Adipose tissue (tissue), 3 donors: ENCODE data around the gene FER1L5. TPM values are rescaled to one million over a fixed set of nuclear protein-coding genes. Genes with fewer than 3 reads are reported as not detected.

Source experiments
- H3K27ac ChIP-seq: one replicate; pipeline ENCODE4 v1.5.1; 2013; ENCODE audit warnings: low read depth, low read length
- whole genome bisulfite sequencing, 3 donors: extraction: QIAGEN DNeasy Blood & Tissue Kit; methylation state at CpG; one replicate each; pipeline ENCODE4 v1.1.7; 2013; 5-methylcytosine and 5-hydroxymethylcytosine counted together
- polyA plus RNA-seq, 3 donors: library from polyadenylated mRNA; stranded (reverse); fragments of 200-250 nt; gene quantifications; one replicate each; pipeline ENCODE4 v1.2.3, GENCODE V29; 2013
- donor health status: healthy with polysubstance abuse.
- donor health status: Bipolar disorder and iron deficiency.
- donor health status: healthy.

FER1L5 gene
- polyA plus RNA-seq: under 1 TPM in 1 of 3 donors, not detected in 2; 0.49 TPM

DNA sequence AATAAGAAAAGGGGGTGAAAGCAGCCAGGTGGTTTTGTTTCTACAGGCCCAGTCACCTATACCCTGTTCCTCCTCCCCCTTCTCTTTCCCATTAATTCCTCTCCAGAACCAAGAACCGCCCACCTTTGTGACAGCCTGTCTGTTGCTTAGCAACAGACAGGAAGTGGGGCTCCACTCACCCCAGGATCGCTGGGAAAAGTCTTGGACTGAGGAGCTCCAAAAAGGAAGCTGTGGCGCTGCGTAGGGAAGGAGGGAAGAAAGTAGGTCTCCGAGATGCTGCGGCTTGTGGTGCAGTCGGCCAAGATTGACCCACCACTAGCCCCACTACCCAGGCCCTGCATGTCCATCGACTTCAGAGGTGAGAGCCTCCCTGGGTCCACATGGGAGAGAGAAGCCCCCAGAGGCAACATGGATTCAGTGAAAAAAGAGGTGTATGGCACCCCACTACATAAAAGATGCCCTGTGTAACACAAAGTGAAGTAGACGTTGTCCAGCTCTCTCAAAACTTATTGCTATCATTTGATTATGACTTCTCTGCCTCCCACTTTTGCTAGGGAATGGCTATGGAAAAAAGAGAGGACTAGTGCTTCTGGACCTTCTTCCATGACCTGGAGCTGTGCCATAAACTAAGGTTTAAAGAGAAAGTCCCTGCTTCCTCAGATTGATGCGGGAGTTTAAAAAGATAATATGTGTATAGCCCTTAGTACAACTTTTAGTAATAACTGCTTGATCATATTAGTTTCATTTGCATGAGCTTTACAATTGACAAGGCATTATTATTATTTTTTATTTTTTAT, at the start of gene FER1L5:
Gene FER1L5 (plus strand): TSS at position 201 of the 797 bp plus-strand sequence. CDS start 73 bp downstream, at position 274.
- WGBS, 3 donors: 38 to 46% (median 41%) methylated on average over 10 of the region's 10 CpGs
- no peak within 1 kb of the TSS for H3K27ac ChIP-seq

DNA sequence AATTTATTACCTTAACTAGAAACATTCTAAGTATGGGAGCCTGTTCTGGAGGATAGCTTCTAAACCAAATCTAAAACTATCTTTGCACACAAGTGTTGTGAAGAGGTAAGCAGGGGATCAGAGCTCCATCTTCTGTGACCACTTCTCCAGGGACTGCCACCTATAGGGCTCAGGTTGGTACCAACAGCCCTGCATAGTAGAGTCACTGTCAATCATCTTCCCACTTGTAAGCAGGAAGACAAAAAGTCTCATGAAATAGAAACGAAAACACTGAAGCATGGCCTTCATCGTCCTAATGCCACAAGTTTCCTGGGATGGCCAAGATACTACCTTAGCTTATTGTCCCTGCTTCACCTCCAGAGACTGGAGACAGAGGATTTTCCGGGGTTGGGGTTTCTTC, 48.3 kb upstream of the FER1L5 start:
- WGBS, 3 donors: 59 to 83% (median 67%) methylated on average over 3 of the region's 3 CpGs
- H3K27ac ChIP-seq: no peak overlapping the region

DNA sequence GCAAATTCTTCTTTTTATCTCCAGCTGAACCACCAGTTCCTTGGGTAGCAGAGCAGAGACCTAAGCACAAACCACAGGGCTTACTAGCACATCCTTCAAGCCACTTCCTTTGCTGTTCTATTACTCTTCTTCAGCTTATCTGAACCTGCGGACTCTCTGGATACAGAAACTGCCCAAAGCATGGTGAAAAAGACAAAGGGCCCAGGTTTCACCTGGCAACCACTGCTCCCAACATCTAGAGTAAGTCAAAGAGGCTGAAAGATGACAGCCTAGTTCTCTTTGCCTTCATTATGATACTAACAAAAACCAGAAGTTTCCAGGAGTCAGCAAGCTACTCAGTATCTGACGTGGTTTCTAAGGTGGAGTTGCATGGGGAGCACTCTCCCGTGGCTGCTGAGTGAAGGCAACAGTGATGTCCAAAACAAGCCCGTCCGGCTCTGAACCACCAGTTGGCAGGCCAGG, 47.8 kb upstream of the FER1L5 start:
- no peak overlapping the region for H3K27ac ChIP-seq
- WGBS, 3 donors: 77 to 92% (median 82%) methylated on average over 5 of the region's 5 CpGs

DNA sequence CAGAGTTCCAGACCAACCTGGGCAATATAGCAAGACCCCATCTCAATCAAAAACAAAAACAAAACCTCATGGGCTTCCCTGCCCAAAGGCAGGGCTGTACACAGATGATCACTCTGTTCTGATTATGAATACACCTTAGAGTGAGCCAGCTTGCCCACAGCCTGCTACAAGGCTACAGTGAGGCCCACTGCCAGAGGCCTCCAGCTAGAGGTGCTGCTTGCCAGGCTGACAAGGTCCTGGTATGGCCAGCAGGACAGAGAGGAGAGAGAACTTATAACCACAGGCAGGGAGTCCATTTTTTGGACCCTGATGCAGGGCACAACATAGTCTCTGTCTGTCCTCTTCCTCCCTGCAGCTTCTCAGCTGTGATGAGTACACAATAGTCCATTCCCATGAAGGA, 46.0 kb upstream of the FER1L5 start:
- H3K27ac ChIP-seq: no peak overlapping the region

DNA sequence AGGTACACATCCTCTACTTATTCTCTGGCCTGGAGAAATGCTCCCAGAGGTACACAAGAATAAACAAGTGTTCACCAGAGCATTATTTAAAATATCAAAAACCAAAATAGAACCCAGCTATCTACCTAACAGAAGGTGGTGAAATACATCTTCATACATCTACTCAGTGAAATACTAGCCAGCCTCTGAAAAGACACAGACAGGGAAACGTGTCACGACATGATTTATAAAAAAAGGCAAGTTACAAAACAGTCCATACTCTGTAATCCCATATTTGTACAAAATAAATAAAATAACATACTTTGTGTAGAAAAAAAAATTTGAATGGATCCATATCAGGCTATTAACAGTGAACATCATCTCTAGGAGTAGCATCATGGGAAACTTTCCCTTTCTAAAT, 42.6 kb upstream of the FER1L5 start:
- H3K27ac ChIP-seq: no peak overlapping the region
- 83 to 87% (median 85%) methylated on average over 2 of the region's 2 CpGs for WGBS, 3 donors

DNA sequence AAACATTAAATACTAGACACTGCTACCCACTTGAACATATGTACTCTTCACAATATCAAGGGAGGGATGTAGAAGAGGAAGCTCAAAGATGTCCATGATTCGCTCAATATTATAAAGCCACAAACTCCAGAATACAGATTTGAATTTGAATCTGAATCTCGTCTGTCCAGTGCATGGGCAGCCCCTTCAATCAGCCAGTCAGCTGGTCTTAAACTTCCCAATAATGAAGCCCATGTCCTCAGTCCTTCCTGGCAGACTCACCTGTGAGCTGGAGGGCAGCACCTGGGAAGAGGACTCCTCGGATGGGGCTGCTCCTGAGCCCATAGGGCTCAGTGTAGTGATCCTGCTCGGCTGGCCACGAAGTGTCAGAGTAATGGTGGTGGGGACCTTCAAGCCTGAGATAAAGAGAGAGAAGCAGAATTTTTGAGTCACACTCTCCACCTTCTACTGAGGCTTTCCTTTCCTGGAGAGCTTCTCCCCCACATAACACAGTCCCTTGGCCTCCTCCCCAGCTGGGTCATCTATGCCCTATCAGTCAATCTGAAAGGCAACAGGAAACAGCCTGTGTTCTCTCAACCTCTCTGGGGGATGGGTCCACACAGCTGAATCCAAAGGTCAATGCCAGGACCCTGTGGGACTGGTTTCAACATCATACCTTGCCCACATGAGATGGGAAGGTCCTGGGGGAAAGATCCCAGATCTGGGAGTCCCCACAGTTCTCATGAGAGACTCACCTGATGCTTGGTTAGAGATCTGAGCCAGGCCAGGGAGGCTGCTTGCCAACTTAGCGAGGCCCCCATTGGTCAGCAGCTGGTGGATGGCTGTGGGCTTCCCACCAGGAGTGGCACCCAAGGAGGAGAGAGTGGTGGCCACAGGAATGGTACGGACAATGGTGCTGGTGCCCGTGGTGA, 40.9 kb upstream of the FER1L5 start:
- WGBS, 3 donors: 56 to 92% (median 91%) methylated on average over 8 of the region's 8 CpGs
- no peak overlapping the region for H3K27ac ChIP-seq

DNA sequence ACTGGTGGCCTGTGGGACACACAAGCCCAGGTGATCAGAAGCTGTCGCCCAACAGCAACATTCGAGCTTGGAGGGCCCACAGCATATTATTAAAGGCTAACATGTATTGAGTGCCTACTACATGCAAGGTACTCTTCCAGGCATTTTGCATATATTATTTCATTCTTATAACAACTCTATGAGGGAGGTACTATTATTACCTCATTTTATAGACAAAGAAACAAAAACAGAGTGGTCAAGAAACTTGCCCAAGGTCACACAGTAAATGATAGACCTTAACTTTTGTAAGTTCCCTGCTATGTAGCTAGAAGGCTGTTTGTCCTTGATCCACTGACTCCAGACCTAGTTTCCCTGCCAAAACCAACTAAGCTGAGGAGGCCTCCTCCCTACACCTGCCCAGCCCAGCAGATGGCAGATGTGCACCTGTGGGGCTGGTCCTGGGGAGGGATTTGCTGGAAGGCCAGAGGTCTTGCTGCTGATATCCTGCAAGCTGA, 40.2 kb upstream of the FER1L5 start:
- WGBS, 3 donors: 58 to 100% (median 99%) methylated on average over 2 of the region's 2 CpGs
- no peak overlapping the region for H3K27ac ChIP-seq

DNA sequence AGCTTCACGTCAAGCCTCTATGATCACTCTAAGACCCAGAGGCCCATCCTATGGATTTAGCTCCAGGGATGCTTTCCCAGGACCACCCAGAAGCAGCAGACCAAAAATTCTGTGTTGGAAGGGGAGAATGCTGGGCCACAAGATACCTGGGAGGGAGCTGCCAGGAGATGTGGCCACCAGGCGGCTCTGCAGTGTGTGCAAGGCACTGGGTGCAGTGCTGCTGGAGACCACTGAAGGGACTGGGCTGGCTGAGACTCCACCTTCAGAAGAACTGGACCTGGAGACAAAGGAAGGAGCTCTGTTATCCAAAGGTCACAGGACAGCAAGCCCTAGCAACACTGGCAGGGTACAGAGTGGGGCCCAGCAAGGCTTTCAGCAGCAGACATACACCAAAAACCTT, 38.5 kb upstream of the FER1L5 start:
- H3K27ac ChIP-seq: no peak overlapping the region
- 88 to 92% (median 90%) methylated on average over 2 of the region's 2 CpGs for WGBS, 3 donors

DNA sequence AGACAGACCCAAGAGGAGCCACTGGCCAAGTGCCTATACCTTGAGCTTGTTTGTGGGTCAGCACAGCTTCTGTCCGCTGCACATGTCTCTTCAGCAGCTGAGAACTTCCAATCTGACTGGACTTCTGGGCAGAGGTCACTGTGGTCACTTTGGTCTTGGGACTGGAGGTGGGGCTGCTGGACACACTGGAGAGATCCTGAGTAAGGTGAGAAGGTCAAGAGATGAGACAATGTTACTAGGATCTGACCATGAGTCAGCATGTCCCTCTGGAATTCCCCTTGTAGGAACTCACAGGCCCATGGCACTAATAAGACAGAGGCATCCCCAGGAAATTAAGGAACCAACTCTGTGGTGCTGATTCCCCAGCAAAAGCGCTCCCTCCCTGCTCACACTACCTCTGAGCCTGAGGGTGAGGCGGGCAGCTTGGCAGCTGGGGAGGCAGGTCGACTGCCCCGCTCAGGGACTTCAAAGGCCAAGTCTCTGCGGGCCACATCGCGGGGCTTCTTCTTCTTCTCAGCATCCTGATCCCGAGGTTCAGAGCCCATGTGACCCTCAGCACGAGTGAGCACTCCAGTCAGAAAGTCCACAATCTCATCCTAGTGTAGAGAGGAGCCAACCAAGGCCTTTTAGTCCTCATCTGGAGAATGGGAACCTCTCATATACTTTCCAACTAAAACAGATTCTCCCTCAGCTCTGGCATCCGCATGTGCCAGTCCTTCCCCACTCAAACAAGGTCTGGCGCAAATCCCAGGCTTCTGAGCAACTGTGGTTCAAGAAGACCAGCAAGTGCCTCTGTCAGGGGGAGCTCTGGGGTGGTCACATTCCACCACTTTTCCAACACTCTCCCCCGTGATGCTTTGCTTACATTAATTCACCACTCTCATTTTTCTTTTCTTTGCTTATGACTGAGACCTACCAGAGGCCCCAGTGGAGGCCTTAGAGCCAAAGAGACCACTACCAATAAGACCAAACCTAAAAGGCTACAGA, 33.8 kb upstream of the FER1L5 start:
- WGBS, 3 donors: 87 to 91% (median 90%) methylated on average over 13 of the region's 13 CpGs

DNA sequence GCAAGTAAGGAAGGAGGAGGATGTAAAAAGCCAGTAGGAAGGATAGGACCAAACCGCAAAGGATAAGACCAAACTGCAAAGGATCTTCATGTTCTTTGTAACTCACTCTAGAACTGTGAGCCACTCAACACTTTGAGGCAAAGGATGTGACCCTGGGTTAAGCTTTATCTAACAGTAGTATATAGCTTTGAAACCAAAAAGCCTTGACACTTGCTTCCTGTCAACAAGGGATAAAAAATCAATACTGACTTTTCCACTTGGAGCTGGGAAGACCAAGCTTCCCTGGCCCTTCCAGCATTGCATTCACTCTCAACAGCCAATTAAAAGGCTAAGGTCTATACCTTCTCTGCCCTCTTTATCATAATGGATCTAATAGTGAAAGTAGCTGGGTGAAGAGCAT, 26.4 kb upstream of the FER1L5 start:
- 85 to 97% (median 96%) methylated on average over 1 of the region's 1 CpG for WGBS, 3 donors
- H3K27ac ChIP-seq: no peak overlapping the region

More for the DNA sequence above, 33.8 kb upstream of the FER1L5 start:
- no peak overlapping the region for H3K27ac ChIP-seq

DNA sequence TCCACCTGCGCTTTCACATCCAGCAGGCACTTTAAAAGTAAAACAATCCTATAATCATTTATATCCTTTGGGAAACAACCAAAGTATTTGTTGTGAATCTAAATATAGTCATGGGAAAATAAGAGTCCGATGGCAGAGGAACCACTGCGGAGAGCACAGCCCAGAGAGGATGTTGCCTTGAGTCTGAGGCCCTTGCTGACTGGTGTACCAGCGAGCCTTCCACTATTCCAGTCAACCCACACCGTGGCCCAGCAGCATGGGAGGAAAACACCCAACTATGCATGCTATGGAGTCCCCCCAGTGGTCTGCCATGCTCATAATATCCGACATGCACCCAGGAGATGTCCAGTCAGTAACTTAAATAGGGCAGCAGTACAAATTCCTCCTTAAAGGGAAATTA, 26.0 kb upstream of the FER1L5 start:
- 76 to 89% (median 87%) methylated on average over 6 of the region's 6 CpGs for WGBS, 3 donors

DNA sequence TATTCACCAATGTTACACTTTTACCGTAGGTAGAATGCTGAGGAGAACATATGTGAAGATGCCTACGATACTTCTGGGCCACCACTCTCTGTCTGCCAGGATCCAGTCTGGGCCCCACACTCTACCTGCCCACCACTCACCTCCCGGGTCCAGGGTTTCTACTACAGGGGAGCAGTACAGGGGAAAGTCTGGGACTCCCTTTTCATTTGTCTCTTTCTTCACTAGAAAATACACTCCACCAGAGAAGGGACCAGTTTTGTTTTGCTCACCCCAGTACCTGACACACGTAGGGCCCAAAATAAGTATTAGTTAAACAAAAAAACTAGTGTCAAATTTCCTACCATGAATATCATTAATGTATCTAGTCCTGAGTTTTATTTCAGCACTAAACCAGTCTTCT, 25.6 kb upstream of the FER1L5 start:
- H3K27ac ChIP-seq: no peak overlapping the region
- 83 to 99% (median 89%) methylated on average over 4 of the region's 4 CpGs for WGBS, 3 donors

More for the DNA sequence above, 26.0 kb upstream of the FER1L5 start:
- no peak overlapping the region for H3K27ac ChIP-seq

DNA sequence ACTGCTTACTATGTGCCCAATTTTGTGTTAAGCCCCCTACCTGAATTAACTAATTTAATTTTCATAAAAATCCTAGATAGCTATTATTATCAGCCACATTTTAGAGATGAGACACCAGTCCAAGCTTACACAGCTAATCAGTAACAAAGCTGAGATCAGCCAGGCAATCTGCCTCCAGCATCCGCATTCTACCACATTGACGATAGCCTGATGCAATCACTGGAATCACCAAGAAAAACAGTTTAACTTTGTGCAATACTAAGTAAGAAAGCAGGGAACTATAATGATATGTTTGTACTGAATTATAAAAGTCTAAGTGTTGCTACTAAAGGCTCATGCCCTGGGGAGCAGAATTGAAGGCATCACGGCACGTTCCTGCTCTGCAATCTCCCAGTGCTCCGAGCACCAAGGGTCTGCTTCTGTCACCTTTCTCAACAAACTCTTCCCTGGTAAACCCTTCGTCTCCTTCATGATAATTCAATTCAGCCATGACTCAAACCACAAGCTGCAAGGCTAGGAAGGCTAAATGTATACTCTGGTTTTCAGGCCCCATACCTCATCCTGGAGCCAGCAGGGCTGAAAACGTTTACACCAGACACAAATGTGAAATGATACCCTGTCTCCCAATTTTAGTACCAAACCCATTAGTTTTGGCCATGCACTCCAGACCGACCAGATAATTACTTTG, 23.8 kb upstream of the FER1L5 start:
- H3K27ac ChIP-seq: no peak overlapping the region
- 58 to 79% (median 58%) methylated on average over 8 of the region's 8 CpGs for WGBS, 3 donors

DNA sequence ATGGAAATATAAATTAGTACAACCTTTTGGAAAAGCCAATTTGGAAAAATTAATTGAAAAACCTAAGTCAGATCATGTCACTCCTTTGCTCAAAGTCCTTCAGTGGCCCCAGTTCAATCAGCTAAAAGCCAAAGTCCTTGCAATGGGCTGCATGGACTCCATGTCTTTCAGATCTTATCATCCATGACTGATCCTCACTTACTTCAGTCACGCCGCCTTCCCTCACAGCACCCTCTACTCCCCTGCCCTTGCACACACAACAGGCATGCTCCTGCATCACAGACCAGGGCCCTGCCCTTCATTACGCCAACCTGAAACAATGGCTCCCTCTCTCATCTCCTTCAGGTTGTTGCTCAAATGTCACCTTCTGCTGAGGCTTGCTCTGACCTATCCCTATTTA, 20.0 kb upstream of the FER1L5 start:
- no peak overlapping the region for H3K27ac ChIP-seq
- 97 to 100% (median 99%) methylated on average over 3 of the region's 3 CpGs for WGBS, 3 donors

DNA sequence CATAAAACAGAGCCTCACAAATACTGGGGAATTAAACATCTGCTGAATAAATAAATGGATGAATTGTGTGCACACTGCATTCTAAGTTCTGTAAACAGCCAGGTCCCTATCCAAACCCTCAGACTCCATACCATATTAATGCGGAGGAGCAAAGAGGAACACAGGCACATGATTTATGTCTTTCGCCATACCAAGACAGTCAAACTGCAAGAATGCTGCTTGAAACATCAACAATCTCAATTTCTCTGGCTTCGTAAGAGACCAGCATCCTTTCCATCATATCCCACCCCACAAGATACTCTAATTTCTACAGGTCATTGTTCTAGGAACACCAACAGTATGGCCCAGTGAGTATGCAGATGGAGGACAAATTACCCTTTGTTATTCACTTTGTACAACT, 19.4 kb upstream of the FER1L5 start:
- WGBS, 3 donors: 61 to 97% (median 71%) methylated on average over 3 of the region's 3 CpGs
- no peak overlapping the region for H3K27ac ChIP-seq

DNA sequence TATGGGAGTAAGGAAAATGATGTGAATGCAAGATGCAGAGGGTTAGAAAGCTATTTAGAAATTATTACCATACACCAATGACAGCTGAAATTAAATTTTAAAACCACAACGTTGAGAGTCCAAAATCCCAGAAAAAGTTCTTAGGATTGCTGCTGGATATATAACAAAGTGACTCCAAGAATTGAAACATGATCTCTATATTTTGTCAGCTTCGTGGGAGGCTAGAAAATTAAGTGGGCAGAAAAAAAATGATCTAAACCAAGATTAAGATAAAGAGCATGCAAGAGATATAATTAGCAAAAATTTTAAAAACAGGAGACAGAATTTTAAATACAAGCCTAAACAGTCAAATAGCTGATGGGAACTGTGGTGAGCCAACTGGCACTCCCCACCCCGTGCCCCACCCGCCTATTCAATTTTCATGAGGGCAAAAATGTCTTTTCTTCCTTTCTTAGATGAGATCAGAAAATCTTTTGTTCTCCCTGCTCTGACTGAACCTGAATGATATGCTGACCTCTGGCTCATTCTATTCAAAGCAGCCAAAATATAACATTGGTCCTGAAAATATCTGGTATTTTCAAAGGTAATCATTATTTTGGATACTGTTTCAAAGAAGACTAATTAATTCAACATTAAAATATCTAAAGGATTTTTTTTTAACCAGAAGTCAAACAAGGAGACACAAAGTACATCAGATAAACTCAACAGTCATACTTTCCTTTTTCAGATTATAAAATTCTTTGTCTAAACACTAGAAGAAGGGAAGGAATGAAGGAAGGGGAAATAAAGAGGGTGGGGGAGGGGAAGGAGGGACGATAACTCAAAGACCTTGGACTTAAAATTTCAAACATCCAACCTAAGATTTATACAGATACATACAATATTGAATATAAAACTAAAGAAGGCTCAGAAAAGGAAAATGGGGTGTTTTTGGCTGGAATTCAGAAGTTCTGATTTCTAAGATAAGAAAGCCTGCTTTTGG, 16.7 kb upstream of the FER1L5 start:
- no peak overlapping the region for H3K27ac ChIP-seq
- WGBS, 3 donors: 49 to 52% (median 50%) methylated on average over 5 of the region's 5 CpGs
